ENCODE results near the gene CCDC148.

CCDC148 gene

GRCh38 chr2:158321264-158321663 is 135.3 kb downstream of the CCDC148 start:
- Histone ChIP-seq H3K9ac (ENCODE audit: low read length) (no peak overlapping the region), H3K36me3 (ENCODE audit: insufficient read depth, low read length) (no peaks in the 10 kb centered on the region), H3K9me3 (ENCODE audit: low read length) (no peaks in the 10 kb centered on the region), H3K27ac (ENCODE audit: low read depth, low read length, poor library complexity, severe bottlenecking) (no peak overlapping the region), H2AFZ (ENCODE audit: low read length) (no peak overlapping the region), H3K79me2 (ENCODE audit: insufficient read depth, low read length) (no peaks in the 10 kb centered on the region), H3F3A (ENCODE audit: insufficient read depth, low read length) (0 out of 2 replicates have a peak, but pooled peaks cover 5% of the 10 kb centered on the region), H3K9me2 (ENCODE audit: low read depth, low read length) (no peaks in the 10 kb centered on the region), H4K20me1 (ENCODE audit: insufficient read depth, low read length) (no peaks in the 10 kb centered on the region), H3K4me1 (ENCODE audit: insufficient read depth, low read length, severe bottlenecking) (no peaks in the 10 kb centered on the region), H3K27me3 (ENCODE audit: insufficient read depth, low read length) (no peaks in the 10 kb centered on the region), H3K4me3 (ENCODE audit: low read depth, low read length, poor library complexity, severe bottlenecking) (no peak overlapping the region), H3K4me2 (ENCODE audit: low read length) (no peak overlapping the region)
- TF ChIP-seq EZH2 (IDR thresholded peaks at IDR 0.05; ENCODE audit: borderline replicate concordance, low read length), result no peak
- TF ChIP-seq, protein P1, sequence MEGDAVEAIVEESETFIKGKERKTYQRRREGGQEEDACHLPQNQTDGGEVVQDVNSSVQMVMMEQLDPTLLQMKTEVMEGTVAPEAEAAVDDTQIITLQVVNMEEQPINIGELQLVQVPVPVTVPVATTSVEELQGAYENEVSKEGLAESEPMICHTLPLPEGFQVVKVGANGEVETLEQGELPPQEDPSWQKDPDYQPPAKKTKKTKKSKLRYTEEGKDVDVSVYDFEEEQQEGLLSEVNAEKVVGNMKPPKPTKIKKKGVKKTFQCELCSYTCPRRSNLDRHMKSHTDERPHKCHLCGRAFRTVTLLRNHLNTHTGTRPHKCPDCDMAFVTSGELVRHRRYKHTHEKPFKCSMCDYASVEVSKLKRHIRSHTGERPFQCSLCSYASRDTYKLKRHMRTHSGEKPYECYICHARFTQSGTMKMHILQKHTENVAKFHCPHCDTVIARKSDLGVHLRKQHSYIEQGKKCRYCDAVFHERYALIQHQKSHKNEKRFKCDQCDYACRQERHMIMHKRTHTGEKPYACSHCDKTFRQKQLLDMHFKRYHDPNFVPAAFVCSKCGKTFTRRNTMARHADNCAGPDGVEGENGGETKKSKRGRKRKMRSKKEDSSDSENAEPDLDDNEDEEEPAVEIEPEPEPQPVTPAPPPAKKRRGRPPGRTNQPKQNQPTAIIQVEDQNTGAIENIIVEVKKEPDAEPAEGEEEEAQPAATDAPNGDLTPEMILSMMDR (IDR thresholded peaks at IDR 0.05; ENCODE audit: low read length), result no peak

DNA sequence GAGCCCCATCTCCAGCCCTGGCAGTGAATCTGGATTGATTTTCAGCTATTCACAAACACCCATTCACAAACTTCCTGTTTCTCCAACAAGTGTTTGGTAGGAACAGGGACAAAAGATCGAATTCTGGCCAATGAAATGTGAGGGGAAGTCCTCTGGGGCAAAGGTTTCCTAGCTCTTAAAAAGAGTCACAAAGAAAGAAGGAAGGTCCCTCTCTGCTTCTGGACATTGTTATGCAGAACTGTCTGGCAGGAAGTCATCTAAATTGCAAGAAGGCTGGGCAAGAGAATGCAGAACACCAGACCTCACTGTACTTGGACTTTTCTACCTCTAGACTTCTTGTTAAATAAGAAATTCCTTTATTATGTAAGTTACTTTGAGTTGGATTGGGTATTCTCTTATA is 137.3 kb downstream of the CCDC148 start:
- no peak overlapping the region for H3K9ac ChIP-seq (ENCODE audit: low read length)
- no peaks in the 10 kb centered on the region for H3K36me3 ChIP-seq (ENCODE audit: insufficient read depth, low read length)
- no peak overlapping the region for H2AFZ ChIP-seq (ENCODE audit: low read length)
- H3K27me3 ChIP-seq (ENCODE audit: insufficient read depth, low read length), result no peaks in the 10 kb centered on the region
- H3K4me1 ChIP-seq (ENCODE audit: insufficient read depth, low read length, severe bottlenecking), result no peaks in the 10 kb centered on the region
- 0 out of 2 replicates have a peak, but pooled peaks cover 5% of the 10 kb centered on the region for H3F3A ChIP-seq (ENCODE audit: insufficient read depth, low read length)
- H3K9me3 ChIP-seq (ENCODE audit: low read length), result no peaks in the 10 kb centered on the region
- H3K4me3 ChIP-seq (ENCODE audit: low read depth, low read length, poor library complexity, severe bottlenecking), result no peak overlapping the region
- H3K27ac ChIP-seq (ENCODE audit: low read depth, low read length, poor library complexity, severe bottlenecking), result no peak overlapping the region
- no peaks in the 10 kb centered on the region for H3K79me2 ChIP-seq (ENCODE audit: insufficient read depth, low read length)
- no peaks in the 10 kb centered on the region for H4K20me1 ChIP-seq (ENCODE audit: insufficient read depth, low read length)
- no peaks in the 10 kb centered on the region for H3K9me2 ChIP-seq (ENCODE audit: low read depth, low read length)
- H3K4me2 ChIP-seq (ENCODE audit: low read length), result no peak overlapping the region
- TF ChIP-seq, protein P1 (IDR thresholded peaks at IDR 0.05; ENCODE audit: low read length), result no peak
- TF ChIP-seq EZH2 (IDR thresholded peaks at IDR 0.05; ENCODE audit: borderline replicate concordance, low read length), result no peak

GRCh38 chr2:158317642-158318041 is 138.9 kb downstream of the CCDC148 start:
- no peaks in the 10 kb centered on the region for H4K20me1 ChIP-seq (ENCODE audit: insufficient read depth, low read length)
- H3K27me3 ChIP-seq (ENCODE audit: insufficient read depth, low read length), result no peaks in the 10 kb centered on the region
- no peaks in the 10 kb centered on the region for H3K9me3 ChIP-seq (ENCODE audit: low read length)
- H3K79me2 ChIP-seq (ENCODE audit: insufficient read depth, low read length), result no peaks in the 10 kb centered on the region
- H3K9me2 ChIP-seq (ENCODE audit: low read depth, low read length), result no peaks in the 10 kb centered on the region
- no peak overlapping the region for H3K4me2 ChIP-seq (ENCODE audit: low read length)
- no peak overlapping the region for H3K27ac ChIP-seq (ENCODE audit: low read depth, low read length, poor library complexity, severe bottlenecking)
- TF ChIP-seq, protein P1 (IDR thresholded peaks at IDR 0.05; ENCODE audit: low read length), result no peak
- TF ChIP-seq EZH2 (IDR thresholded peaks at IDR 0.05; ENCODE audit: borderline replicate concordance, low read length), result no peak
- H3K4me3 ChIP-seq (ENCODE audit: low read depth, low read length, poor library complexity, severe bottlenecking), result no peak overlapping the region
- H3K9ac ChIP-seq (ENCODE audit: low read length), result no peak overlapping the region
- 0 out of 2 replicates have a peak, but pooled peaks cover 5% of the 10 kb centered on the region for H3F3A ChIP-seq (ENCODE audit: insufficient read depth, low read length)
- H3K36me3 ChIP-seq (ENCODE audit: insufficient read depth, low read length), result no peaks in the 10 kb centered on the region
- no peak overlapping the region for H2AFZ ChIP-seq (ENCODE audit: low read length)
- no peaks in the 10 kb centered on the region for H3K4me1 ChIP-seq (ENCODE audit: insufficient read depth, low read length, severe bottlenecking)
